ENCODE data around the gene CDS1. TPM values are rescaled to one million over a fixed set of nuclear protein-coding genes. Genes with fewer than 3 reads are reported as not detected.

CDS1 gene
- total and polyA plus RNA-seq, 2 experiments from 2014 or later: 10.0 to 22.6 TPM

DNA sequence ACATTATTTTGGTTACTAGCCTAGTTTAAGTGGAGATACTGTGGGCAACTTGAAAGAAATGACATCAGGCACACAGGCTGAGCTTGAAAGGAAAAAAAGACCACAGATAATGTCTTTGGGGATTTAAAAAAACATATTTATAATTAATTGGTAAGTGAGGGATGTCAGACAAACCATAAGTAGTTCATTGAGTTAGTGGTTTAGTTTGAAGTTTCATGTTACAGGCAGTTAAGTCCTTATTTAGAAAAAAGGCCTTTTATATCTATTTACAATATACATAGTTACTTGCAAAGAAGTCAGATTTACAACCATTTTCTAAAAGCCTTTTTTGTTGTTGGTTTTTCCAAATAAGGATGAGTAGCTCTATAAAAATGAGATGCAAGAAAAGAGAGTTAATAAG lies 89.2 kb downstream of the CDS1 start:
- H3K36me3 Mint-ChIP-seq (ENCODE audit: low read depth): peaks cover 32% of the 10 kb centered on the region
- H3K79me2 ChIP-seq (replicated peaks; ENCODE audit: insufficient read depth): no peaks in the 10 kb centered on the region
- no peaks in the 10 kb centered on the region for H3K27me3 ChIP-seq (ENCODE audit: insufficient read depth)
- H3K4me3 Mint-ChIP-seq: no peak overlapping the region
- no peak overlapping the region for H3K4me2 ChIP-seq
- no peaks in the 10 kb centered on the region for H3K27me3 Mint-ChIP-seq (ENCODE audit: insufficient read depth, low read depth, poor library complexity)
- H3K36me3 ChIP-seq (ENCODE audit: insufficient read depth): peaks cover 11% of the 10 kb centered on the region
- H2AFZ ChIP-seq: no peak overlapping the region
- H3K4me1 Mint-ChIP-seq: 0 out of 3 replicates have a peak, but pooled peaks cover 2% of the 10 kb centered on the region
- H3K4me1 ChIP-seq (ENCODE audit: insufficient read depth): no peaks in the 10 kb centered on the region
- no peaks in the 10 kb centered on the region for H3K9me3 Mint-ChIP-seq
- DNase-seq (ENCODE audit: low spot score): no peak
- H3K4me3 ChIP-seq: no peak overlapping the region
- TF ChIP-seq NANOG (IDR thresholded peaks at IDR 0.05; ENCODE audit: borderline replicate concordance): no peak
- no peak for TF ChIP-seq EZH2 (IDR thresholded peaks at IDR 0.05; ENCODE audit: low read depth, unreplicated experiment)
- TF ChIP-seq ETS1 (IDR thresholded peaks at IDR 0.05): no peak
- no peak for TF ChIP-seq EZH2phosphoT487 (IDR thresholded peaks at IDR 0.05; ENCODE audit: unreplicated experiment)
- no peak for TF ChIP-seq CREB1 (CRISPR knock-in tag; IDR thresholded peaks at IDR 0.05; ENCODE audit: low read depth)
- no peak for TF ChIP-seq STAT1 (IDR thresholded peaks at IDR 0.05; ENCODE audit: unreplicated experiment)
- no peak for TF ChIP-seq JUNB (IDR thresholded peaks at IDR 0.05; ENCODE audit: unreplicated experiment)
- no peak for TF ChIP-seq ZNF462 (CRISPR knock-in tag; IDR thresholded peaks at IDR 0.05)
- no peak for TF ChIP-seq CTCF (conservative IDR thresholded peaks at IDR 0.05; ENCODE audit: low read depth in 2 of 2)
- TF ChIP-seq ZNF331 (CRISPR knock-in tag; IDR thresholded peaks at IDR 0.05; ENCODE audit: low read depth): no peak
- TF ChIP-seq POLR2AphosphoS5 (IDR thresholded peaks at IDR 0.05; ENCODE audit: low read depth): no peak
- no peak for TF ChIP-seq ZNF114 (CRISPR knock-in tag; IDR thresholded peaks at IDR 0.05)
- TF ChIP-seq, protein P1, sequence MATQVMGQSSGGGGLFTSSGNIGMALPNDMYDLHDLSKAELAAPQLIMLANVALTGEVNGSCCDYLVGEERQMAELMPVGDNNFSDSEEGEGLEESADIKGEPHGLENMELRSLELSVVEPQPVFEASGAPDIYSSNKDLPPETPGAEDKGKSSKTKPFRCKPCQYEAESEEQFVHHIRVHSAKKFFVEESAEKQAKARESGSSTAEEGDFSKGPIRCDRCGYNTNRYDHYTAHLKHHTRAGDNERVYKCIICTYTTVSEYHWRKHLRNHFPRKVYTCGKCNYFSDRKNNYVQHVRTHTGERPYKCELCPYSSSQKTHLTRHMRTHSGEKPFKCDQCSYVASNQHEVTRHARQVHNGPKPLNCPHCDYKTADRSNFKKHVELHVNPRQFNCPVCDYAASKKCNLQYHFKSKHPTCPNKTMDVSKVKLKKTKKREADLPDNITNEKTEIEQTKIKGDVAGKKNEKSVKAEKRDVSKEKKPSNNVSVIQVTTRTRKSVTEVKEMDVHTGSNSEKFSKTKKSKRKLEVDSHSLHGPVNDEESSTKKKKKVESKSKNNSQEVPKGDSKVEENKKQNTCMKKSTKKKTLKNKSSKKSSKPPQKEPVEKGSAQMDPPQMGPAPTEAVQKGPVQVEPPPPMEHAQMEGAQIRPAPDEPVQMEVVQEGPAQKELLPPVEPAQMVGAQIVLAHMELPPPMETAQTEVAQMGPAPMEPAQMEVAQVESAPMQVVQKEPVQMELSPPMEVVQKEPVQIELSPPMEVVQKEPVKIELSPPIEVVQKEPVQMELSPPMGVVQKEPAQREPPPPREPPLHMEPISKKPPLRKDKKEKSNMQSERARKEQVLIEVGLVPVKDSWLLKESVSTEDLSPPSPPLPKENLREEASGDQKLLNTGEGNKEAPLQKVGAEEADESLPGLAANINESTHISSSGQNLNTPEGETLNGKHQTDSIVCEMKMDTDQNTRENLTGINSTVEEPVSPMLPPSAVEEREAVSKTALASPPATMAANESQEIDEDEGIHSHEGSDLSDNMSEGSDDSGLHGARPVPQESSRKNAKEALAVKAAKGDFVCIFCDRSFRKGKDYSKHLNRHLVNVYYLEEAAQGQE (IDR thresholded peaks at IDR 0.05; ENCODE audit: unreplicated experiment): no peak
- no peaks in the 10 kb centered on the region for H3F3A ChIP-seq (replicated peaks; ENCODE audit: low read depth)
- peak overlapping the region; percentile 32; the same call in 1 of the 2 replicates for H3K27ac Mint-ChIP-seq
- no peak overlapping the region for H3K27ac ChIP-seq (ENCODE audit: low read depth)
- ATAC-seq: no peak
- H3K9me2 ChIP-seq (ENCODE audit: insufficient read depth): no peaks in the 10 kb centered on the region
- no peaks in the 10 kb centered on the region for H4K20me1 ChIP-seq (replicated peaks; ENCODE audit: insufficient read depth)
